ENCODE results near the gene YDJC. TPM values are rescaled to one million over a fixed set of nuclear protein-coding genes. Genes with fewer than 3 reads are reported as not detected.

YDJC gene
- total and polyA plus RNA-seq, 2 donors (not counting 1 experiment from before 2014, with no cell fraction given) = 4.7 to 10.4 TPM

DNA sequence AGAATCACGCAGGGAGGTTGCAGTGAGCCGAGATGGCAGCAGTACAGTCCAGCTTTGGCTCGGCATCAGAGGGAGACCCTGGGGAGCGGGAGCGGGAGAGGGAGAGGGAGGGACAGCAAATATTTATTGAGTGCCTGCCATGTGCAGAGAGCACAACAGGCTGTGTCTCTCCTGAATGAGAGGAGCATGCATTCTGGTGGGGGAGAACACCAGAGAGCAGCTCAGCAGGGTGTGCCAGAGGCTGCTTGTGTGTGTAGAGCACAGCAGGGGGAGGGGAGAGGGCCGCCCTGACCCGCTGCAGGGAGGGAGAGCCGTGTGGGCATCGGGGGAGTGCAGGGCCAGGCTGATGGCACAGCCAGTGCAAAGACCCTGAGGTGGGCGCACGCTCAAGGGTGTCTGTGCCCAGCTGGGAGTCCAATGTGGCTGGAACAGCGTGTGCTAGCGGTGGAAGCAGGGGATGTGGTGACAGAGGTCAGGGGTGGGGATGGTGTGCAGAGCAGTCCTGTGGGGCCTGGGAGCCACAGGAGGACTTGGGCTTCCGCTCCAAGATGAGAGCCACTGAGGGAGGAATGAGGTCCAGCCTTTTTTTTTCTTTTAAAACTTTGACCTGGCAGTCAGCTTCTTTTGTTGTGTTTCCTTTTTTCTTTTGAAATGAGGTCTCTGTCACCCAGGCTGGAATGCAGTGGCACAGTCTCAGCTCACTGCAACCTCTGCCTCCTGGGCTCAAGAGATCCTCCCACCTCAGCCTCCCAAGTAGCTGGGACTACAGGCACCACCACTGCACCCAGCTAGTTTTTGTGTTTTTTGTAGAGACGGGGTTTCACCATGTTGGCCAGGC, 48.0 kb upstream of the YDJC start:
- H3K9me3 ChIP-seq (ENCODE audit: control insufficient read depth, insufficient read depth, low read depth, low read length) = no peaks in the 10 kb centered on the region
- no peaks in the 10 kb centered on the region for H3K27me3 ChIP-seq (ENCODE audit: control insufficient read depth, insufficient read depth, low read length)
- no peaks in the 10 kb centered on the region for H4K20me1 ChIP-seq (ENCODE audit: control insufficient read depth, extremely low read depth, insufficient read depth, low read length)
- H3K9ac ChIP-seq (ENCODE audit: insufficient read depth, low read length) = no peak overlapping the region
- no peak overlapping the region for H3K4me3 ChIP-seq (replicated peaks in 1 of 4; ENCODE audit: control extremely low read depth in 1 of 4, insufficient read depth in 1 of 4, low read depth in 3 of 4, low read length in 4 of 4)
- no peak for DNase-seq (ENCODE audit: low read depth in 2 of 2)
- no peak overlapping the region for H2AFZ ChIP-seq (ENCODE audit: low read length)
- no peaks in the 10 kb centered on the region for H3K4me1 ChIP-seq (ENCODE audit: control insufficient read depth, extremely low read depth, insufficient read depth, low read length)
- no peak overlapping the region for H3K4me2 ChIP-seq (ENCODE audit: extremely low read depth, insufficient read depth, low read length)
- TF ChIP-seq EZH2 (IDR thresholded peaks at IDR 0.05; ENCODE audit: low read length, missing control alignments) = no peak
- TF ChIP-seq CTCF (conservative IDR thresholded peaks at IDR 0.05 in 1 of 2, IDR thresholded peaks at IDR 0.05 in 1 of 2; ENCODE audit: low read depth in 1 of 2, low read length in 2 of 2) = no peak
- H3K36me3 ChIP-seq (ENCODE audit: control insufficient read depth, insufficient read depth, low read length) = peaks cover 11% of the 10 kb centered on the region
- no peak overlapping the region for H3K27ac ChIP-seq (ENCODE audit: insufficient read depth, low read length)
- no peaks in the 10 kb centered on the region for H3K79me2 ChIP-seq (ENCODE audit: control insufficient read depth, insufficient read depth, low read length)

DNA sequence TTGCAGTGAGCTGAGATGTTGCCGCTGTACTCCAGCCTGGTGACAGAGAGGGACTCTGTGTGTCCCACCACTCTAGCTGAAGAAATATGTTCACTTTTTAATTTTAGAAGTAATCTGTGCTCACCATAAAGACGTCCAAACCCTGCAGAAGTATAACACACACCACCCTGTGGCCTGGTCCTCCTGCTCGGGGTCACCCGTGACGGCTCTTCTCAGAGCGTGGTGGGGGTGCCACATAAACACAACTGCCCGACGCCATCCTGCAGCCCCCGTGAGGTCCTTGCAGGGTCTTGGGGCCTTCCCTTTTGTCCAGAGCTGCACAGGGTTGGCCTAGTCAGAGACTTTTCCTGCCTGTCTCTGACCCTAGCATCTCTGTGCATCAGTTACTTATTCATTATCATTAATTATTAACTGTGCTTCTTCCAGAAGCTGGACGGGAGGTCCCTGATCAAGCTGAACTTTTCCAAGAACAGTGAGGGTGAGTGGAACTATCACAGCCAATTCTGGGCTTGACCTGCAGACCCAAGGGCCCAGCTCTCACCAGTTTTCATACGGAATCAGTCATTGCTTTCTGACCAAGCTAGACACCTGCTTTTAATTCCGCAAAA, 44.9 kb upstream of the YDJC start:
- no peak for TF ChIP-seq CTCF (conservative IDR thresholded peaks at IDR 0.05 in 1 of 2, IDR thresholded peaks at IDR 0.05 in 1 of 2; ENCODE audit: low read depth in 1 of 2, low read length in 2 of 2)
- TF ChIP-seq EZH2 (IDR thresholded peaks at IDR 0.05; ENCODE audit: low read length, missing control alignments) = no peak
- Histone ChIP-seq H3K4me1 (ENCODE audit: control insufficient read depth, extremely low read depth, insufficient read depth, low read length) (no peaks in the 10 kb centered on the region), H3K27me3 (ENCODE audit: control insufficient read depth, insufficient read depth, low read length) (no peaks in the 10 kb centered on the region), H4K20me1 (ENCODE audit: control insufficient read depth, extremely low read depth, insufficient read depth, low read length) (no peaks in the 10 kb centered on the region), H3K4me3 (replicated peaks in 1 of 4; ENCODE audit: control extremely low read depth in 1 of 4, insufficient read depth in 1 of 4, low read depth in 3 of 4, low read length in 4 of 4) (no peak overlapping the region), H3K9me3 (ENCODE audit: control insufficient read depth, insufficient read depth, low read depth, low read length) (no peaks in the 10 kb centered on the region), H3K27ac (ENCODE audit: insufficient read depth, low read length) (no peak overlapping the region), H3K79me2 (ENCODE audit: control insufficient read depth, insufficient read depth, low read length) (no peaks in the 10 kb centered on the region), H2AFZ (ENCODE audit: low read length) (no peak overlapping the region), H3K36me3 (ENCODE audit: control insufficient read depth, insufficient read depth, low read length) (peaks cover 13% of the 10 kb centered on the region), H3K9ac (ENCODE audit: insufficient read depth, low read length) (no peak overlapping the region), H3K4me2 (ENCODE audit: extremely low read depth, insufficient read depth, low read length) (no peak overlapping the region)
- DNase-seq (ENCODE audit: low read depth in 2 of 2) = no peak

GRCh38 chr22:21673534-21674321, 43.9 kb upstream of the YDJC start:
- no peak overlapping the region for H3K27ac ChIP-seq (ENCODE audit: insufficient read depth, low read length)
- no peaks in the 10 kb centered on the region for H3K4me1 ChIP-seq (ENCODE audit: control insufficient read depth, extremely low read depth, insufficient read depth, low read length)
- H3K9me3 ChIP-seq (ENCODE audit: control insufficient read depth, insufficient read depth, low read depth, low read length) = no peaks in the 10 kb centered on the region
- H3K4me2 ChIP-seq (ENCODE audit: extremely low read depth, insufficient read depth, low read length) = no peak overlapping the region
- H3K4me3 ChIP-seq (replicated peaks in 1 of 4; ENCODE audit: control extremely low read depth in 1 of 4, insufficient read depth in 1 of 4, low read depth in 3 of 4, low read length in 4 of 4) = no peak overlapping the region
- peaks cover 13% of the 10 kb centered on the region for H3K36me3 ChIP-seq (ENCODE audit: control insufficient read depth, insufficient read depth, low read length)
- no peak for TF ChIP-seq EZH2 (IDR thresholded peaks at IDR 0.05; ENCODE audit: low read length, missing control alignments)
- no peak for TF ChIP-seq CTCF (conservative IDR thresholded peaks at IDR 0.05 in 1 of 2, IDR thresholded peaks at IDR 0.05 in 1 of 2; ENCODE audit: low read depth in 1 of 2, low read length in 2 of 2)
- H4K20me1 ChIP-seq (ENCODE audit: control insufficient read depth, extremely low read depth, insufficient read depth, low read length) = no peaks in the 10 kb centered on the region
- DNase-seq (ENCODE audit: low read depth in 2 of 2) = no peak
- H3K27me3 ChIP-seq (ENCODE audit: control insufficient read depth, insufficient read depth, low read length) = no peaks in the 10 kb centered on the region
- peaks cover 3% of the 10 kb centered on the region for H3K79me2 ChIP-seq (ENCODE audit: control insufficient read depth, insufficient read depth, low read length)
- H2AFZ ChIP-seq (ENCODE audit: low read length) = no peak overlapping the region
- no peak overlapping the region for H3K9ac ChIP-seq (ENCODE audit: insufficient read depth, low read length)

Data from fibroblast of lung (primary cell).